ENCODE measurements around the gene NTRK2.

The NTRK2 gene

DNA sequence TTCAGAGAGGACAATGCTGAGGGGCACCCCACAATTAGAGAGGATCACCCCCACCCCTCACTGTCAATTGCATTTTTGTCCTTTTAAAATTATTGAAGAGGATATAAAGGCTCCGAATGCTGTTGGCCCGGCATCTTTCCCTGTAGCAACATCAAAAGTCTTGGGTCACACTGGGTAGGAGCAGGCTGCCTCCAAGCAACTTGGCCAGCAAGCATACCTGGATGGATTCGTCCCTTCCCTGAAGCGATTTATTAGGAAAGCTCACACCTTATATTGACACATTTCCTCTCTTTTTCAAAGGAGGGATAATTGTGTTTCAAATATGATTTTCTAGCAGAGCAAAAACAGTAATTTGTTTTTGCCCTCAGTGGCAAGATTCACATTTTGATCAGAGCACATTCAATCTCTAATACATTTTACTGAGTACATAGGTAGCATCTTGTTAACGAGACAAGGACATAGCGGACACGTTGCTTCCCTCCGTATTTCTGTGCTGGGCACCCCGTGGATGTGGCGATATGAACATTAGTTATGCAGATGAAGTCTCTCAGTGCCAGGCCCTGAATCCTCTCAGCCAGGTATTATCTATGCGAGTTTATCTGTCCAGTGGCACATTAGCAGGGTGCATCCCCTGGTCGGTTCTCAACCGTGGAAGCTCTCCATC, 321.5 kb downstream of the NTRK2 start:
- DNase-seq (ENCODE audit: low read depth), result no peak
- no peak overlapping the region for H3K4me3 ChIP-seq (ENCODE audit: low read depth, low read length)

DNA sequence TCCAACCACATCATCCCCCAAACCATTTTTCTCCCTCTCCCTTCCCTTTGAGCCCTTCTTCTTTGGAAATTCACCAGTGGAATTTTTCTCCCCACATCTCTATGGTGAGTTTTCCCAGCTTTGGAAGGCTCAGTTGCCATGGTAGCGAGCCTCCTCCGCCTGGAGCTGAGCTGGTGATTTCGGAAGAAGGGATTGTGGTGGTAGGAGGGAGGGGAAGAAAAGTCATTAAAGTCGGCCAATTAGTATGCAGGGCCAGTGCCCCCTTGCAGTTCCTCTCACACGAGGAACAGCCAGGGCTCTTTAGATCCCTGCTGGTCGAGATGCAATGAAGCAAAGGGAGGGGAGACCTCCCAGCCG, 322.0 kb downstream of the NTRK2 start:
- DNase-seq (ENCODE audit: low read depth), result no peak
- no peak overlapping the region for H3K4me3 ChIP-seq (ENCODE audit: low read depth, low read length)
- in situ Hi-C loops (cut with HindIII; ENCODE audit: low sequenced_read_pairs), result no loop called here
- TF ChIP-seq, protein P1, sequence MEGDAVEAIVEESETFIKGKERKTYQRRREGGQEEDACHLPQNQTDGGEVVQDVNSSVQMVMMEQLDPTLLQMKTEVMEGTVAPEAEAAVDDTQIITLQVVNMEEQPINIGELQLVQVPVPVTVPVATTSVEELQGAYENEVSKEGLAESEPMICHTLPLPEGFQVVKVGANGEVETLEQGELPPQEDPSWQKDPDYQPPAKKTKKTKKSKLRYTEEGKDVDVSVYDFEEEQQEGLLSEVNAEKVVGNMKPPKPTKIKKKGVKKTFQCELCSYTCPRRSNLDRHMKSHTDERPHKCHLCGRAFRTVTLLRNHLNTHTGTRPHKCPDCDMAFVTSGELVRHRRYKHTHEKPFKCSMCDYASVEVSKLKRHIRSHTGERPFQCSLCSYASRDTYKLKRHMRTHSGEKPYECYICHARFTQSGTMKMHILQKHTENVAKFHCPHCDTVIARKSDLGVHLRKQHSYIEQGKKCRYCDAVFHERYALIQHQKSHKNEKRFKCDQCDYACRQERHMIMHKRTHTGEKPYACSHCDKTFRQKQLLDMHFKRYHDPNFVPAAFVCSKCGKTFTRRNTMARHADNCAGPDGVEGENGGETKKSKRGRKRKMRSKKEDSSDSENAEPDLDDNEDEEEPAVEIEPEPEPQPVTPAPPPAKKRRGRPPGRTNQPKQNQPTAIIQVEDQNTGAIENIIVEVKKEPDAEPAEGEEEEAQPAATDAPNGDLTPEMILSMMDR (IDR thresholded peaks at IDR 0.05; ENCODE audit: low read depth, low read length, missing control alignments), result no peak

More for the DNA sequence above, 321.5 kb downstream of the NTRK2 start:
- in situ Hi-C loops (cut with HindIII; ENCODE audit: low sequenced_read_pairs), result no loop called here
- TF ChIP-seq, protein P1 (IDR thresholded peaks at IDR 0.05; ENCODE audit: low read depth, low read length, missing control alignments), result no peak

DNA sequence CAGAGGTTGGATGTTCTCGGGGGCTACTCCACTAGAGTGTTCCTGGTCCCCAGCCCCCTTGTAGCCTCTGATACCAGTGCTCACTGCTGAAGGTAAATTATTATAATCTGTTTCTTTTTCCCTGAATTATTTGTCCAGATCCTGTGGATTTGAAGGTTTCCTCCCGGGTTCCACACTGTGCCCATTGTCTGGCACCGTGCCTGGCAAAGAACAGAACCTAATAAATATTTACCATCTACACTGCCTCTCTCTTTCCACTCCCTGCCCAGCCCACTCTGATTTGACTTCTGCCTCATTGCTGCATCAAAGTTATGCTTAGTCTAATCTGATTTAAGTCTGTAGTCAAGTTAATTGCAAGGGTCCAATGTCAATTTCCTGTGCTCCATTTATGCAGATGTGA, 322.9 kb downstream of the NTRK2 start:
- no peak for DNase-seq (ENCODE audit: low read depth)
- in situ Hi-C loops (cut with HindIII; ENCODE audit: low sequenced_read_pairs), result no loop called here
- TF ChIP-seq, protein P1 (IDR thresholded peaks at IDR 0.05; ENCODE audit: low read depth, low read length, missing control alignments), result no peak
- no peak overlapping the region for H3K4me3 ChIP-seq (ENCODE audit: low read depth, low read length)

DNA sequence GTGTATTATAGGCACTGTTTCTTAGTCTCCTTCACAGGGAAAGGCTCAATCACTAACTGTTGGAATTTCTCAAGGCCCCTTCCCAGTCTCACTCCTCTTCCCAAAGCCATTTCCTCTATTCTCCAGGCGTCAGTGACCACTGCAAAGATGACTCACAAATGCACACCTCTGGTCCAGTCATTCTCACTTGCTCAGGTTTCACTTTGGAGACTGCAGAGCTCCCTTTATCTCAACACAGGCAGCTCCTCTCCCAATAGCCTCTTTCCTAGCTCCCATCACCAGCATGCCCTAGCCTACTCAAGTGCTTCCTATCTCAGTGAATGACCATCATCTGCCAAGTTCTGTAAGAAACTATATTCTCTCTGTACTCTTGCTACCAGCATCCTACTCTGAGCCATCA, 323.6 kb downstream of the NTRK2 start:
- no peak overlapping the region for H3K4me3 ChIP-seq (ENCODE audit: low read depth, low read length)
- TF ChIP-seq, protein P1 (IDR thresholded peaks at IDR 0.05; ENCODE audit: low read depth, low read length, missing control alignments), result no peak
- no peak for DNase-seq (ENCODE audit: low read depth)
- in situ Hi-C loops (cut with HindIII; ENCODE audit: low sequenced_read_pairs), result no loop called here

DNA sequence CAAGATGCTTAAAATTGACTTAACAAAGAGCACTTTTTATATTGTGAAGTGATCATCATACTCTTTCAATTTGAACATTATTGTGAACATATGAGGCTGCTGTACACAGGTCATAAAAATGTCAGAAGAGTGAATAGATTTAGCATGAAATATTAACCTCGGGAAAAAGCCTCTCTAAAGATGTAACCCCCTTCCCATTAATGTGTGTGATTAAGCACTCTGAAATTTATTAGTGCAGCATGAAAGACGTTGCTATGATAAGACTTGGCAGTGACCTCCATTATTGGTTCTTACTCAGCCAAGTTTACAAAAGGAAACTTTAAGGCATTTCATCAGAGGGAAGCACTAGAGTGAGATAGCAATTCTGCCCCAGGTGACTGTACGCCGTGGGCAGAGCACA, 326.5 kb downstream of the NTRK2 start:
- H3K4me3 ChIP-seq (ENCODE audit: low read depth, low read length), result no peak overlapping the region
- in situ Hi-C loops (cut with HindIII; ENCODE audit: low sequenced_read_pairs), result no loop called here
- TF ChIP-seq, protein P1 (IDR thresholded peaks at IDR 0.05; ENCODE audit: low read depth, low read length, missing control alignments), result no peak
- no peak for DNase-seq (ENCODE audit: low read depth)

DNA sequence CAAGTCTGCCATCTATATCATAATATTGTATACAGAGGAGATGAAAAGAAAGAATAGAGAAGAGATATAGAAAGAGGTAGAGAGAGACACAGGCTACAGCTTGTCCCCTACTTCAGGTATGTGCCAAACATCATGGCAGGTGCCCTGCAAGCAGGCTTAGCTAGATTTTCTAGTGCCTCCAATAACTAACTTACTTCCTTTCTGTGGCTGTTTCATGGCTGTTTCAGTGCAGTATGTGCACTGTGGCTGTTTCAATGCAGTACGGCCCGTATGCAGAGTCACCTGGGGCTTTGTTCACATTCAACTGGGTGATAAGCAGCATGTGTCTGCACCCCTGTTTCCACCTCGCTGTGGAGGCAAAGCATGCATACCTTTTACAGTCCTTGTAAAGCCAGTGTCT, 327.2 kb downstream of the NTRK2 start:
- TF ChIP-seq, protein P1 (IDR thresholded peaks at IDR 0.05; ENCODE audit: low read depth, low read length, missing control alignments), result no peak
- in situ Hi-C loops (cut with HindIII; ENCODE audit: low sequenced_read_pairs), result no loop called here
- no peak overlapping the region for H3K4me3 ChIP-seq (ENCODE audit: low read depth, low read length)
- no peak for DNase-seq (ENCODE audit: low read depth)
